Uterus (tissue), 4 donors: ENCODE data around the gene MSI2. TPM values are rescaled to one million over a fixed set of nuclear protein-coding genes. Genes with fewer than 3 reads are reported as not detected.
A peak's percentile ranks its signal among the peaks of the same experiment; 100 is the strongest.

Experiments
- DNase-seq, 2 donors: peaks; one replicate each; pipeline ENCODE4 v3.0.0-alpha.2; 2019 to 2020
- H3K27ac ChIP-seq, 2 donors: fragments of 200-600 bp; sonication (generic); 1 replicate in 1 of 2; 2 replicates in 1 of 2; pipeline ENCODE4 v1.5.1; 2016 to 2018
- H3K27me3 ChIP-seq, 2 donors: fragments of 200-600 bp; sonication (generic); one replicate each; pipeline ENCODE4 v1.5.1; 2018 to 2019; ENCODE audit warnings: control low read depth in 1 of 2
- H3K36me3 ChIP-seq, 2 donors: fragments of 200-600 bp; sonication (generic); one replicate each; pipeline ENCODE4 v1.5.1; 2019; ENCODE audit warnings: control low read depth in 1 of 2
- H3K4me1 ChIP-seq, 2 donors: fragments of 200-600 bp; sonication (generic); one replicate each; pipeline ENCODE4 v1.5.1; 2018 to 2019; ENCODE audit warnings: control low read depth in 1 of 2
- H3K4me3 ChIP-seq, 2 donors: fragments of 200-600 bp; sonication (generic); 1 replicate in 1 of 2; 2 replicates in 1 of 2; pipeline ENCODE4 v1.5.1; 2018 to 2019; ENCODE audit warnings: mild to moderate bottlenecking in 1 of 2
- H3K9me3 ChIP-seq, 2 donors: fragments of 200-600 bp; sonication (generic); one replicate each; pipeline ENCODE4 v1.5.1; 2019; ENCODE audit warnings: control low read depth in 1 of 2
- CTCF ChIP-seq, 4 experiments: fragments of 200-600 bp in 2 of 4; fragments of 450-650 bp in 2 of 4; sonication (generic) in 2 of 4; IDR thresholded peaks; one replicate each; pipeline ENCODE4 v1.5.1; 2016 to 2019; ENCODE audit warnings: antibody characterized with exemption in 4 of 4, mild to moderate bottlenecking in 2 of 4, moderate library complexity in 1 of 4
- POLR2A ChIP-seq, 2 donors: fragments of 450-650 bp; IDR thresholded peaks; one replicate each; pipeline ENCODE4 v1.6.1; 2016; ENCODE audit warnings: antibody characterized with exemption in 2 of 2, mild to moderate bottlenecking in 1 of 2, moderate library complexity in 1 of 2
- intact Hi-C: fragments of 100-400 bp; cut with DNase I; formaldehyde crosslinking; loops from one replicate; pipeline ENCODE4 v1.15.1; 2023; ENCODE audit warnings: low total_unique reads
- total RNA-seq, 4 donors: library from RNA; depleted of rRNA in 3 of 4; stranded (reverse); fragments of >200 nt in 3 of 4; gene quantifications; one replicate each; pipeline versions ENCODE4 v1.1.0 to v1.2.4, GENCODE V29; 2014 to 2023
- donor health status: DM: yes; HTN: yes; CAD: no.

The MSI2 gene
- total RNA-seq, 4 donors from 2014 or later, result 13.2 to 60.8 (median 44.5) TPM

- TF ChIP-seq CTCF (IDR thresholded peaks at IDR 0.05), result no peak
- no peak for TF ChIP-seq POLR2A (IDR thresholded peaks at IDR 0.05)
- intact Hi-C loops, result no loop called here
Measured at GRCh38 chr17:57528058-57528451, 271.7 kb downstream of the MSI2 start.

GRCh38 chr17:57530026-57530425, 273.7 kb downstream of the MSI2 start:
- no peak for DNase-seq
- H3K27ac ChIP-seq, result peak overlapping the region in 1 of 2 donors; percentile 4
- H3K9me3 ChIP-seq, result no peaks in the 10 kb centered on the region
- intact Hi-C loops, result no loop called here
- no peaks in the 10 kb centered on the region for H3K36me3 ChIP-seq
- no peak for TF ChIP-seq POLR2A (IDR thresholded peaks at IDR 0.05)
- no peak for TF ChIP-seq CTCF (IDR thresholded peaks at IDR 0.05)
- H3K27me3 ChIP-seq, result no peaks in the 10 kb centered on the region
- no peak overlapping the region for H3K4me3 ChIP-seq
- H3K4me1 ChIP-seq, result peaks cover 0 to 6% of the 10 kb centered on the region in 2 donors

More at GRCh38 chr17:57528058-57528451, 271.7 kb downstream of the MSI2 start:
- no peak overlapping the region for H3K4me3 ChIP-seq
- peak; percentile 37 to 76 for DNase-seq
- H3K27ac ChIP-seq, result peak overlapping the region; percentile 56 to 58
- H3K36me3 ChIP-seq, result no peaks in the 10 kb centered on the region
- H3K4me1 ChIP-seq, result peaks cover 0 to 6% of the 10 kb centered on the region in 2 donors
- no peaks in the 10 kb centered on the region for H3K9me3 ChIP-seq
- no peaks in the 10 kb centered on the region for H3K27me3 ChIP-seq

GRCh38 chr17:57530508-57530907, 274.2 kb downstream of the MSI2 start:
- H3K27me3 ChIP-seq, result no peaks in the 10 kb centered on the region
- no peaks in the 10 kb centered on the region for H3K36me3 ChIP-seq
- H3K27ac ChIP-seq, result peak overlapping the region in 1 of 2 donors; percentile 4
- H3K9me3 ChIP-seq, result no peaks in the 10 kb centered on the region
- H3K4me1 ChIP-seq, result peaks cover 0 to 10% of the 10 kb centered on the region in 2 donors
- H3K4me3 ChIP-seq, result no peak overlapping the region
- TF ChIP-seq CTCF (IDR thresholded peaks at IDR 0.05), result no peak
- no peak for TF ChIP-seq POLR2A (IDR thresholded peaks at IDR 0.05)
- peak in 1 of 2 donors; percentile 47 for DNase-seq
- intact Hi-C loops, result no loop called here

GRCh38 chr17:57531078-57531477, 274.8 kb downstream of the MSI2 start:
- Histone ChIP-seq H3K27me3 (no peaks in the 10 kb centered on the region), H3K27ac (no peak overlapping the region), H3K4me1 (peaks cover 0 to 10% of the 10 kb centered on the region in 2 donors), H3K36me3 (no peaks in the 10 kb centered on the region), H3K9me3 (no peaks in the 10 kb centered on the region), H3K4me3 (no peak overlapping the region)
- intact Hi-C loops, result no loop called here
- DNase-seq, result no peak
- TF ChIP-seq POLR2A (IDR thresholded peaks at IDR 0.05) (no peak), CTCF (IDR thresholded peaks at IDR 0.05) (no peak)

GRCh38 chr17:57531648-57532504, 275.6 kb downstream of the MSI2 start:
- TF ChIP-seq CTCF (IDR thresholded peaks at IDR 0.05) (no peak), POLR2A (IDR thresholded peaks at IDR 0.05) (no peak)
- no peak for DNase-seq
- Histone ChIP-seq H3K4me1 (peaks cover 0 to 10% of the 10 kb centered on the region in 2 donors), H3K4me3 (no peak overlapping the region), H3K9me3 (no peaks in the 10 kb centered on the region), H3K36me3 (no peaks in the 10 kb centered on the region), H3K27me3 (no peaks in the 10 kb centered on the region), H3K27ac (no peak overlapping the region)
- intact Hi-C loops, result no loop called here
